ENCODE data around the gene SARM1.

The SARM1 gene

GRCh38 chr17:28404461-28404811 lies 32.9 kb downstream of the SARM1 start:
- Histone ChIP-seq H3K4me1 (ENCODE audit: insufficient read depth, poor library complexity, severe bottlenecking) (peaks cover 29% of the 10 kb centered on the region), H3K36me3 (ENCODE audit: low read depth) (peaks cover 53% of the 10 kb centered on the region), H3K27ac (ENCODE audit: poor library complexity, severe bottlenecking) (no peak overlapping the region), H3K9me3 (ENCODE audit: severe bottlenecking) (no peaks in the 10 kb centered on the region), H3K27me3 (ENCODE audit: insufficient read depth, poor library complexity, severe bottlenecking) (no peaks in the 10 kb centered on the region), H3K4me3 (ENCODE audit: severe bottlenecking) (no peak overlapping the region)
- TF ChIP-seq, protein P1, sequence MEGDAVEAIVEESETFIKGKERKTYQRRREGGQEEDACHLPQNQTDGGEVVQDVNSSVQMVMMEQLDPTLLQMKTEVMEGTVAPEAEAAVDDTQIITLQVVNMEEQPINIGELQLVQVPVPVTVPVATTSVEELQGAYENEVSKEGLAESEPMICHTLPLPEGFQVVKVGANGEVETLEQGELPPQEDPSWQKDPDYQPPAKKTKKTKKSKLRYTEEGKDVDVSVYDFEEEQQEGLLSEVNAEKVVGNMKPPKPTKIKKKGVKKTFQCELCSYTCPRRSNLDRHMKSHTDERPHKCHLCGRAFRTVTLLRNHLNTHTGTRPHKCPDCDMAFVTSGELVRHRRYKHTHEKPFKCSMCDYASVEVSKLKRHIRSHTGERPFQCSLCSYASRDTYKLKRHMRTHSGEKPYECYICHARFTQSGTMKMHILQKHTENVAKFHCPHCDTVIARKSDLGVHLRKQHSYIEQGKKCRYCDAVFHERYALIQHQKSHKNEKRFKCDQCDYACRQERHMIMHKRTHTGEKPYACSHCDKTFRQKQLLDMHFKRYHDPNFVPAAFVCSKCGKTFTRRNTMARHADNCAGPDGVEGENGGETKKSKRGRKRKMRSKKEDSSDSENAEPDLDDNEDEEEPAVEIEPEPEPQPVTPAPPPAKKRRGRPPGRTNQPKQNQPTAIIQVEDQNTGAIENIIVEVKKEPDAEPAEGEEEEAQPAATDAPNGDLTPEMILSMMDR (IDR thresholded peaks at IDR 0.05; ENCODE audit: poor library complexity, severe bottlenecking): no peak
- DNase-seq (ENCODE audit: low spot score) (no peak), ATAC-seq (ENCODE audit: low read depth) (no peak)

DNA sequence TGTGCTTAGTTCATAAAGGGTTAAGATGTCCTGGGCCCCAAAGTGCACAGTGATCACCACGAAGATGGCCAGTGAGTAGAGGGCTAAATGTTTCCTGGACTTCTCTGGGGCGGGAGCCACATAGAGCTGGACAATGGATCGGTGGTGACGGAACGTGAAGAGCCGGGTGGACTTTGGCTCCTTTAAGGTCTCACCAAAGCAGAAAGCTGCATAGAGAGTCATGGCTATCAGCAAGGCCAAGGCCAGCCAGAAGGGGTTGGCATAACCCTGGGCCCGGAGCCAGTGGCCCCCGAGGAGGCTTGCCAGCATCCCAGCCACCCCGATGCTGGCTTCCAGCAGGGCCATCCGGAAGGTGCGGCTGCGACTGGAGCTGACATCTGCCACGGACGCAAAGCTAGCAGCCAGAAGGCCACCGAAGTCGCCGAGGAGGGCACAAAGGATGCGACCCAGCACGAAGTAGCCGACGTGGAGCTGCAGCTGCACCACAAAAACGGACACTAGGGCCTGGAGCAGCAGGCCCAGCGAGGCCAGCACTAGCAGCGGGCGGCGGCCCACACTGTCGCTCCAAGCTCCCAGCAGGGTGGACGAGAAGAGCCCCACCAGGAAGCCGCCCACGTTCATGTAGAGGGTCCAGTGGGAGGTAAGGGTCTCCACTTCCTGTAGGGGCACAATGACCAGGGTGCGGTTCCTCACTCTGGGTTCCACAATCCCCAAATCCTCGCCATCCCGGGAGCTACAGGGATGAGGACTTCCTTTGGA lies 33.5 kb downstream of the SARM1 start:
- DNase-seq (ENCODE audit: low spot score) (no peak), ATAC-seq (ENCODE audit: low read depth) (no peak)
- peaks cover 29% of the 10 kb centered on the region for H3K4me1 ChIP-seq (ENCODE audit: insufficient read depth, poor library complexity, severe bottlenecking)
- peak overlapping the region; percentile 60 for H3K4me3 ChIP-seq (ENCODE audit: severe bottlenecking)
- no peaks in the 10 kb centered on the region for H3K27me3 ChIP-seq (ENCODE audit: insufficient read depth, poor library complexity, severe bottlenecking)
- no peaks in the 10 kb centered on the region for H3K9me3 ChIP-seq (ENCODE audit: severe bottlenecking)
- peaks cover 51% of the 10 kb centered on the region for H3K36me3 ChIP-seq (ENCODE audit: low read depth)
- TF ChIP-seq, protein P1 (IDR thresholded peaks at IDR 0.05; ENCODE audit: poor library complexity, severe bottlenecking): no peak
- H3K27ac ChIP-seq (ENCODE audit: poor library complexity, severe bottlenecking): peak overlapping the region; percentile 82

GRCh38 chr17:28405632-28406472 lies 34.4 kb downstream of the SARM1 start, which contains the start of gene SLC46A1:
Gene SLC46A1 (minus strand): TSS chr17:28406212. CDS start chr17:28406114, 98 bp downstream.
- DNase-seq (ENCODE audit: low spot score): peak; percentile 72
- peak within 1 kb of the TSS; percentile 82 for H3K27ac ChIP-seq (ENCODE audit: poor library complexity, severe bottlenecking)
- peak; percentile 43 for ATAC-seq (ENCODE audit: low read depth)

GRCh38 chr17:28406473-28406814 lies 35.0 kb downstream of the SARM1 start:
- Histone ChIP-seq H3K4me1 (ENCODE audit: insufficient read depth, poor library complexity, severe bottlenecking) (peaks cover 29% of the 10 kb centered on the region), H3K4me3 (ENCODE audit: severe bottlenecking) (peak overlapping the region; percentile 60)
- no peak for DNase-seq (ENCODE audit: low spot score)

More at GRCh38 chr17:28405632-28406472, 34.4 kb downstream of the SARM1 start, which contains the start of gene SLC46A1:
- H3K27me3 ChIP-seq (ENCODE audit: insufficient read depth, poor library complexity, severe bottlenecking): no peaks in the 10 kb centered on the region
- TF ChIP-seq, protein P1 (IDR thresholded peaks at IDR 0.05; ENCODE audit: poor library complexity, severe bottlenecking): no peak
- no peaks in the 10 kb centered on the region for H3K9me3 ChIP-seq (ENCODE audit: severe bottlenecking)
- peak within 1 kb of the TSS; percentile 60 for H3K4me3 ChIP-seq (ENCODE audit: severe bottlenecking)
- peaks cover 29% of the 10 kb centered on the region for H3K4me1 ChIP-seq (ENCODE audit: insufficient read depth, poor library complexity, severe bottlenecking)
- peaks cover 42% of the 10 kb centered on the region for H3K36me3 ChIP-seq (ENCODE audit: low read depth)

More at GRCh38 chr17:28406473-28406814, 35.0 kb downstream of the SARM1 start:
- Histone ChIP-seq H3K36me3 (ENCODE audit: low read depth) (peaks cover 36% of the 10 kb centered on the region), H3K27ac (ENCODE audit: poor library complexity, severe bottlenecking) (peak overlapping the region; percentile 82), H3K9me3 (ENCODE audit: severe bottlenecking) (no peaks in the 10 kb centered on the region), H3K27me3 (ENCODE audit: insufficient read depth, poor library complexity, severe bottlenecking) (no peaks in the 10 kb centered on the region)
- ATAC-seq (ENCODE audit: low read depth): no peak; the same call in 2 of the 3 replicates
- TF ChIP-seq, protein P1 (IDR thresholded peaks at IDR 0.05; ENCODE audit: poor library complexity, severe bottlenecking): no peak

Data from RWPE2 (cell line).